ENCODE data around the gene PRR19.
A peak's percentile ranks its signal among the peaks of the same experiment; 100 is the strongest.

The PRR19 gene

GRCh38 chr19:42283188-42284065 lies 18.5 kb upstream of the PRR19 start:
- CTCF ChIA-PET: no interaction called here

GRCh38 chr19:42284066-42284501 lies 17.8 kb upstream of the PRR19 start:
- POLR2A ChIA-PET (ENCODE audit: low non-redundant PET): interaction anchor here (0.6 kb wide), 3 partner anchors 32 to 170 kb away, joined by 3 to 12 read pairs (median 3); no protein-coding TSS in a partner anchor

More at GRCh38 chr19:42283188-42284065, 18.5 kb upstream of the PRR19 start:
- POLR2A ChIA-PET (ENCODE audit: low non-redundant PET): interaction anchor here (0.6 kb wide), 3 partner anchors 32 to 170 kb away, joined by 3 to 12 read pairs (median 3); no protein-coding TSS in a partner anchor
- TF ChIP-seq CTCF (conservative IDR thresholded peaks at IDR 0.05; ENCODE audit: low read depth): no peak
- DNase-seq (ENCODE audit: low spot score): peak; percentile 96
- H3K27ac ChIP-seq: peak overlapping the region; percentile 100

GRCh38 chr19:42284591-42285341 lies 17.2 kb upstream of the PRR19 start:
- H3K27ac ChIP-seq: peak overlapping the region; percentile 100
- ChIA-PET POLR2A (ENCODE audit: low non-redundant PET) (no interaction called here), CTCF (interaction anchor here (0.7 kb wide), 1 partner anchor 29 kb away, joined by 3 read pairs; no protein-coding TSS in a partner anchor)
- no peak for TF ChIP-seq CTCF (conservative IDR thresholded peaks at IDR 0.05; ENCODE audit: low read depth)
- no peak for DNase-seq (ENCODE audit: low spot score)

More at GRCh38 chr19:42284066-42284501, 17.8 kb upstream of the PRR19 start:
- TF ChIP-seq CTCF (conservative IDR thresholded peaks at IDR 0.05; ENCODE audit: low read depth): no peak
- DNase-seq (ENCODE audit: low spot score): peak; percentile 87
- peak overlapping the region; percentile 100 for H3K27ac ChIP-seq
- CTCF ChIA-PET: interaction anchor here (0.7 kb wide), 1 partner anchor 30 kb away, joined by 3 read pairs; no protein-coding TSS in a partner anchor

GRCh38 chr19:42285541-42285941 lies 16.4 kb upstream of the PRR19 start:
- DNase-seq (ENCODE audit: low spot score): no peak
- ChIA-PET POLR2A (ENCODE audit: low non-redundant PET) (no interaction called here), CTCF (interaction anchor here (1.2 kb wide), 1 partner anchor 153 kb away, joined by 3 read pairs; no protein-coding TSS in a partner anchor)
- TF ChIP-seq CTCF (conservative IDR thresholded peaks at IDR 0.05; ENCODE audit: low read depth): no peak
- H3K27ac ChIP-seq: peak overlapping the region; percentile 100

- TF ChIP-seq CTCF (conservative IDR thresholded peaks at IDR 0.05; ENCODE audit: low read depth): no peak
- DNase-seq (ENCODE audit: low spot score): no peak
- peak overlapping the region; percentile 100 for H3K27ac ChIP-seq
- ChIA-PET CTCF (interaction anchor here (1.2 kb wide), 1 partner anchor 153 kb away, joined by 3 read pairs; no protein-coding TSS in a partner anchor), POLR2A (ENCODE audit: low non-redundant PET) (no interaction called here)
Measured at GRCh38 chr19:42285988-42286348, 16.0 kb upstream of the PRR19 start.
